HG03520 (cell line): ENCODE data around the gene PRND.
"Not testable (repeated sequence)": the region's sequence is repeated elsewhere in the genome, so short reads cannot be mapped to it uniquely, and the experiment has no call there.

Experiments
- ATAC-seq: cut with Tn5 transposase; IDR thresholded peaks from one replicate; pipeline ENCODE4 v1.9.1; 2021; ENCODE audit warnings: mild to moderate bottlenecking, moderate library complexity; ENCODE audit not compliant: unreplicated experiment

PRND gene, protein sequence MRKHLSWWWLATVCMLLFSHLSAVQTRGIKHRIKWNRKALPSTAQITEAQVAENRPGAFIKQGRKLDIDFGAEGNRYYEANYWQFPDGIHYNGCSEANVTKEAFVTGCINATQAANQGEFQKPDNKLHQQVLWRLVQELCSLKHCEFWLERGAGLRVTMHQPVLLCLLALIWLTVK

DNA sequence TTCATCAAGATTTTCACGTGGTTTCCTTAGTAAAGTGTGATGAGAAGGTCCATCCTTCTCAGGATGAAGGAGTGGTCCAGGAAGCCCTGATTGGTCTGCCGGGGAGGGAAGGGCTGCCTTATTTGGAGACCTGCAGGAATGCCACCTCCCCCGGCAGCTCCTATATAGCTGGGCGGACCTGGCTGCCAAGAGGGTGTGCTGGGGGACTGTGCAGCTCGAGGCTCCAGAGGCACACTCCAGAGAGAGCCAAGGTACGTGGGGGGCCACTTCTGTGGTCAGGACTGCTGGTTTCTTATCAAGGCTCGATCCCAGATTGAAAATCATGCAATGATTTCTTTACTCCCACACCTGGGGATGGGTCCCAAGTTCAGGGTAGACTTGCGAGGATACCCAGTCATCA, at the start of gene PRND:
Gene PRND, plus strand, starts transcription at position 191 of the 400 bp plus-strand sequence. CDS start 2,643 bp downstream, outside the sequence.
- ATAC-seq: no peak

DNA sequence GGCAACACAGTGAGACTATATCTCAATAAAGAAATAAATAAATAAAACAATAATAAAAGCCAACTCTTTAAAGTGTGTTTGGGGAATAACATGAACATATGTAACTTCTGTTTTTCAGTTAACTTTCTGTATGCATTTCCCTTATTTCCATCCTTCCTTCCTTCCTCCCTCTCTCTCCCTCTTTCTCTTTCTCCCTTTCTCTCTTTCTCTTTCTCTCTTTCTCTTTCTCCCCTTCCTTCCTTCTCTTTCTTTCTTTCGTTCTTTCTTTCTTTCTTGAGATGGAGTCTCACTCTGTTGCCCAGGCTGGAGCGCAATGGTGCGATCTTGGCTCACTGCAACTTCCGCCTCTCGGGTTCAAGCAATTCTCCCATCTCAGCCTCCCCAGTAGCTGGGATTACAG, 48.8 kb upstream of the PRND start:
- ATAC-seq: no peak

DNA sequence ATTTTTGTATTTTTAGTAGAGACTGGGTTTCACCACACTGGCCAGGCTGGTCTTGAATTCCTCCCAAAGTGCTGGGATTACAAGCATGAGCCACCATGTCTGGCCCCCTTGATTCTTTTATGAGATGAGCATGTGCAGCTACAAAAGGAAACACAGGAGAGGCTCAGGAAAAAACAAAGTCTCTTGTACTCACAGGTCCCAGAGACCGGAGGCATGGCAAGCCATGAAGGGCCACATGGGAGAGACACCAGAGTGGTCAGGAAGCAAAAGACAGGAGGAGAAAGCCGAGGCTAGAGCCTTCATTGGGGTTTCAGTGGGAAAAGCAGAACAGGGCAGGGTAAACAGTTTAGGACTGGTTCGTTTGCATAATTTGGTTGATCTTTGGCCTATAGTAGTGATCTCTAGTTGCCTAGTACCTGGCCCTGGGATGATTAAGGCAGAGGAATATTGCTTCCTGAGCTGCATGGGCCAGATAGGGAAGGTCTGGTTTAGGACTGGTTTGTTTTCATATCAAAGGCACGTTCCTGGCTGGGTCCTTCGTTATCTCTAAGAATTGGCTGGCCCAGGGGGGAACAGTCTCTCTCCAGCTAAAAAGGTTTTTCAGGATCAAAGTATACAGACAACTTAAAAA, 48.2 kb upstream of the PRND start:
- ATAC-seq: no peak

DNA sequence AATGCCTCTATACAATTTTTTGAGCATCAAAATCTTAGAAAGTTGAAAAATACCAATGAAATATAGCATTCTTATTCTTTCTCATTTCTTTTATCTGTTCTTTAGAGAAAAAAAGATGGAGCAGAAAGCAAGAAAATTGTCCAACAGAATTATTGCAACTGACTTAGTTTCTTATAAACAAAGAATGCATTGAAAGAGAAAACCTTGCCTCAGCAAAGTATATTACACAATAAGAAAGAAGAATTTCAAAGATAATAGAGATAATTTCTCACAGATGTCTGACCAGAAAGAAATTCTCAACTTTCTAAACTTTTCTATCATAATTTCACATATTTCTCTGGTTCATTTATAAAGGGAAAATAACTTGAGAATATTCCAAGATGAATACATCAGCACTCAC, 47.0 kb upstream of the PRND start:
- no peak for ATAC-seq

DNA sequence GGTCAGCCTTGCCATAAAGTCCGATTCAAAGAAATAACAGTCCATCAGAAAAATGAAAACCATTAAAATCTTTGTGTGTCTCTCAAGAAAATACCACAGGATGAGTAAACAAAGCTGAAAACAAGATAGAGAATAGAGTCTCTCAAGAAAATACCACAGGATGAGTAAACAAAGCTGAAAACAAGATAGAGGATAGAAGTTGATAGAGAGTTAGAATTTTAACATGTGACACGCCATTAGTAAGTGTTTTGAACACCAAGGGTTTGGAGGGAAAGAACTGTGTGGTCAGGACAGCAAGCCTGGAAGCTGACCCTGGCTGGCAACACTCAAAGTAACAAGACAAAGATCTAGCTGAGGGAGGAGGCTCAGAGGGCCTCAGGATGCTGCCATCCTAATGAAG, 43.9 kb upstream of the PRND start:
- ATAC-seq: no peak

DNA sequence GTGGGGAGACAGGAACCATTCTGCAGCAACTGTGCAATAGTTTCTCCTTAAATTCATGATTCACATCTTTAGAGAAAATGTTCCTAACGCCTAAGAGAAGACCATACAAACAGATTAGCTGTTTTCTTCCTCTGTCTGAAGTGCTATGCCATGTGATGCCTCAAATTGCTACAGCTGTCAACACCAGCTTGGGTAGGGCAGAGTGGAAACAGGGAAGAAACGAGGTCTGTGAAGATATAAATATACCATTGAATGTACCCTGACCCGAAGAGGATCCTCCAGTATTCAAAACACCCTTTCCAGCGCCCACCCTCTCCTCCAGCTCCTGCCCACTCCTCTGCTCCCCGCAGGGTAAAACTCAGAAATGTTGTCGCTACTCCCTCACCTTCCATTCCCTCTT, 40.3 kb upstream of the PRND start:
- no peak for ATAC-seq

DNA sequence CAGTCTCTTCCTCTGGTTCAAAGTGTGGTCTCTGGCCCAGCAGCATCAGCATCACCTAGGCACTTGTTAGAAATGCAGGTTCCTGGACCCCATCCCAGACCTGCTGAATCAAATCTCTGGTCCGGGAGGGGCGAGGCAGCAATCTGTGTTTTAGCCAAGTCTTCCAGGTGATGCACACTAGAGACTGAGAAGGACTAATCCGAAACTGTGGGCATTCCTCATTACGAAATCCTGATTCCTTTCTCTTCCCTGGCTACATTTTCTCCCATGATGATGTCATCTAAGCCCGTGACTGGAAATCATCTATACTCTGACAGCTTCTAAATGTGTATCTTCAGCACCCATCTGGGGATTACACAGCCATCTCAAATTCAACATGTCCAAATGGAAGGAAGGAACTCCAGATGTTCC, 39.7 kb upstream of the PRND start:
- no peak for ATAC-seq

DNA sequence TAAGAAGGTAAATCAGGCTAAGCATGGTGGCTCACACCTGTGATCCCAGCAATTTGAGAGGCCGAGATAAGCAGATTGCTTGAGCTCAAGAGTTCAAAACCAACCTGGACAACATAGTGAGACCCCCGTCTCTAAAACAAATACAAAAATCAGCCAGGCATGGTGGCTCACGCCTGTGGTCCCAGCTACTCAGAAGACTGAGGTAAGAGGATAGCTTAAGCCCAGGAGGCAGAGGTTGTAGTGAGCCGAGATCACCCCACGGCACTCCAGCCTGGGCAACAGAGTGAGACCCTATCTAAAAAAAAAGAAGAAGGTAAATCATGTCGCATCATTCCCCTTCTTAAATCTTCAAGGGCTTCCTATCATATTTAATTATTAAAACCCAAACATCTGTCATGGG, 39.0 kb upstream of the PRND start:
- ATAC-seq: no peak

DNA sequence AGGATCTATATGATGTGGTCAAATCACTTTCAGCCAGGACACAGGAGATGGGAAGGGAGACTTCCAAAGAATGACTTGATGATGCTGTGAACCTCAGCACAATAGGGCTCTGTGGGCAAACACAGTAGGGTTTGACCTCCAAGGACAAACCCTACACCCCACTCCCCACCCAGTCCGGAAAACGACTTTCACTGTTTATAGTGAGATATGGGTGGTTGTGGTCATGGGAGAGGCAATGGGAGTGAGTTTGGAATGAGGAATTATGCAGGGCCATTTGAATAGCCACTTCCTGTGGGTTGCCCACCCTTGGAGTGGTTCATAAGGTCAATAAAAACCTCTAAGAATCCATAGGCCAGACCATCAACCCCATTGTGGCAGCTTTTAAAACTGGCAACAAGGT, 38.4 kb upstream of the PRND start:
- ATAC-seq: no peak

DNA sequence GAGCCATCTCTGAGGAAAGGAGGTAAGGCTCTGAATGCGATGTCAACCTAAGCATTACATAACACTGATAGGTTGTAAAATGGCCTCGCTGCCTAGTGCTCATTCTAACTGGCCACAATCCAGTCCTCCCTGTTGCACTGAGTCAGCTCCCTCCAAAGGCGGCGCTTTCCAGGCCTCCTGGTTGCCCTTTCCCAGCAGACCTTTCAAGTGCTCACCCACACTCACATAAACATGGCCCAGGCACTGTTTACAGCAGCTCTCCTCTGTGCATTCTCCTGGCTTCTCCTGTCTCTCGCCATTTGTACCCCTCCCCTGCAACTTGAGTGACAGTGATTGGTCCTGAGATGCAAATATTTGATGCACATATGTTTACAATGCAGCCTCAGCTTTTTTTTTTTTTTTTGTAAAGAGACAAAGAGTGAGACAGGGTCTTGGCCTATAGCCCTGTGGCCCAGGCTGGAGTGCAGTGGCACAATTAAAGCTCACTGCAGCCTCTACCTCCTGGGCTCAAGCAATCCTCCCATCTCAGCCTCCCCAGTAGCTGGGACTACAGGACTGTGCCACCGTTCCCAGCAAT, 36.8 kb upstream of the PRND start:
- ATAC-seq: no peak

DNA sequence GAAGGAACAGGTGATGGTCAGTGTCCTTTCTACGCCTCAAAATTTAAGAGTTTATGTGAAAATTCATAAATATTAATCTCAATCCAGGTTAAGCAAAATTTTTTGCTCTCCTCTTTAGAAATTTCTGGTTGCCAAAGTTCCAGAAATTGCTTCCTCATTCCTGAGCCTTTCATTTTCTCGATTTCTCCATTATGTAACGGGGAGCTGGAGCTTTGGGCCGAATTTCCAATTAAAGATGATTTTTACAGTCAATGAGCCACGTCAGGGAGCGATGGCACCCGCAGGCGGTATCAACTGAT, 35.8 kb upstream of the PRND start:
- no peak for ATAC-seq

DNA sequence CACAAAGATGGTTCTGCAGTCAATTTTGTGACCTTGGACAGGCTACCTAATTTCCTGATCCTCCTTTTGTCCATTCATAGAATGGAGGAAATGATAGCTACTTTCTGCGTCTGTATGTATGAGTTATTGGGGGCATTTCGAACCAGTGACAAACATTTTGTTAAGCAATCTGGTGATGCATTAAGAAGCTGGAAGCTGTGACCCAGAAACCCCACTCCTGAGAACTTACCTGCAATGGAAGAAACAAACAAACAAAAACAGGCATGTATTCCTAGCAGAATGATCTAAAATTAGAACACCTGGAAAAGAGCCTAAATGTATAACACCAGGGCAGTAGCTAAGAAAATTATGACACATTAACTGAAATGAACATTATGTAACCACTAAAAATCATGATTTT, 33.4 kb upstream of the PRND start:
- ATAC-seq: no peak

DNA sequence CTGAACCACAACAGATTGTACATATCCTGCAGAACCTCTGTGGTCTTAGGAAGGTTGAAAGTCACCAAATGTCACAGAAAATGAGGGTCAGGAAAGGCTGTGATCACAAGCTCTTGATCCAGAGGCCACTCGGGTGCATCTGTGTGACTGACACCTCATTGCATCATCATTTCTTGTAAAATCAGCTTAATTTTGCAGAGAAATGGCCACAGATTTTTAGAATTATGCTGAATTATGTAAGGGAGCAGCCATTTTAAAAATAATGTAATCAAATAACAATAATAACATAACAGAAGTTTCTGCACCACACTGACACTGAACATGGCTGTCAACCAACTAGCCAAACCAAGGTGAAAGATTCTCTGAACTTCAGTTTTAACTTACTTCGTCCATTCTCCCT, 32.5 kb upstream of the PRND start:
- ATAC-seq: no peak

DNA sequence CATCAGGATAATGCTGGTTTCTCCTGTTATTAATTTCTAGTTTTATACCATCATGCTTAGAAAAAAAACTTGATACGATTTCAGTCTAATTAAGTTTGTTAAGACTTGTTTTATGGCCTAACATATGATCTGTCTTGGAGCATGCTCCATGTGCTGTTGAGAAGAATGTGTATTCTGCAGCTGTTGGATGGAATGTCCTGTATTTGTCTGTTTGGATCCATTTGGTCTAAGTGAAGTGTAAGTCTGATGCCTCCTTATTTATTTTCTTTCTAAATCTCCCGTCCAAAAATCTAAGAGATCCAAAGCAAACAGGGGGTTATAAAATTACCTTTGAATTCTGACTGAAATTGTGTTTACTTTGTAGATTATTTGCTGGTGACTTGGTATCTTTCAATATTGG, 30.0 kb upstream of the PRND start:
- ATAC-seq: no peak

DNA sequence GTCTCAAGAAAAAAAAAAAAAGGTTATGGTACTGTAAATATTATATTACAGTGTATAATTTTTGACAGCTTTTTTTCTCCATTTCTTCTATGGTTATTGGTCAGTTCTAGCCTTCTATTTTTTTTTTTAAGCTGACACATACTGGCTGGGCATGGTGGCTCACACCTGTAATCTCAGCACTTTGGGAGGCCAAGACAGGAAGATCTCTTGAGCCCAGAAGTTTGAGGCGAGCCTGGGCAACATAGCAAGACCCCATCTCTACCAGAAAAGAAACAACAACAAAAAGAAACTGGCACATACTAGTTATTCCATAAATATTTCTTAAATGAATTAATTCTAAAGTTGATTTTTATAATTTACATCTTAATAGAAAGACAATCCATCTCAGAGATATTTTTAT, 27.6 kb upstream of the PRND start:
- no peak for ATAC-seq

DNA sequence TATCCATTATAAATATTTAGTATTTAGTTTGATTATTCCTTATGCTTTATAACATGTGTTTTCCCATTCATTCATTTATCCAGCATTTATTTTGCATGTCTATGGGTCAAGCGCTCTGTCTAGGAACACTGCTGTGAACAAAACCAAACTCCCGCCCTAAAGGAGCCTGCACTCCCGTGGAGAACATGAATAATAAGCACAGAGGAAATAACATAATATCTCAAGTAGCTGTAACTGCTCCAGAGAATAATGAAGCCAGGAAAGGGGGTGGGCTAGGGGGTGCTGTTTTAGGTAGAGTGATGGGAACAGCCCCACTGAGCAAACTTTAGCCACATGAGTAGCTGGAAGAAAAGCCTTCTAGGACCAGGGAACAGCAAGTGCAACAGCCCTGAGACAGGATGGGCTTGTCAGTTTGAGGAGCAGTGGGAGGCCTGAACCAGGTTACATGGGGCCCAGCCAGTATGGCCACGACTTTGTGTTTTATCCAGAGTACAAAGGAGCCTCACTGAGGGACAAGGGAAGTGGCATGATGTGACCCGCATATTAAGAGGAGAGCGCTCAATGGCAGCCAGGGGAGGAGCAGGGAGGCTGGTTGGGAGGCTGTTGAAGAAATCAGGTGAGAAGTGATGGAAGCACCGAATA, 24.4 kb upstream of the PRND start:
- ATAC-seq: no peak

DNA sequence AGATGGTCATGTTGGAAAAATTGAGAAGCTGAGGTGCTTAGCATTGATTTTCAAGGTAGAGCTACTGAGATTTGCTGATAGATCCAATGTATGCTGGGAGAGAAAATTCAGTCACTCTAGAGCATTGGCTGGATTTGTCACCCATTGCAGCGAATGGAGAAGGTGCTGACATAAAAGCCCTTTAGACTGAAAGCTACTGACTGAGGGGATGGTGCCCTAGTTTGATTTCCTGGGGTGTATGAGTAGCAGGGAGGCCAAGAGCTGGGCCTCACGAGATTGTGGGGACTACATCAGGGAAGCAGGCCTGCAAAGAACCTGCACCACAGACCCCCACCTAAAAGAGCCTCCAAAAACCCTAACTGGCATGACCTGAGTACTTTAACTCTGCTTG, 23.9 kb upstream of the PRND start:
- no peak for ATAC-seq

DNA sequence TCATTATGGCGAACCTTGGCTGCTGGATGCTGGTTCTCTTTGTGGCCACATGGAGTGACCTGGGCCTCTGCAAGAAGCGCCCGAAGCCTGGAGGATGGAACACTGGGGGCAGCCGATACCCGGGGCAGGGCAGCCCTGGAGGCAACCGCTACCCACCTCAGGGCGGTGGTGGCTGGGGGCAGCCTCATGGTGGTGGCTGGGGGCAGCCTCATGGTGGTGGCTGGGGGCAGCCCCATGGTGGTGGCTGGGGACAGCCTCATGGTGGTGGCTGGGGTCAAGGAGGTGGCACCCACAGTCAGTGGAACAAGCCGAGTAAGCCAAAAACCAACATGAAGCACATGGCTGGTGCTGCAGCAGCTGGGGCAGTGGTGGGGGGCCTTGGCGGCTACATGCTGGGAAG, 22.5 kb upstream of the PRND start:
- no peak for ATAC-seq

DNA sequence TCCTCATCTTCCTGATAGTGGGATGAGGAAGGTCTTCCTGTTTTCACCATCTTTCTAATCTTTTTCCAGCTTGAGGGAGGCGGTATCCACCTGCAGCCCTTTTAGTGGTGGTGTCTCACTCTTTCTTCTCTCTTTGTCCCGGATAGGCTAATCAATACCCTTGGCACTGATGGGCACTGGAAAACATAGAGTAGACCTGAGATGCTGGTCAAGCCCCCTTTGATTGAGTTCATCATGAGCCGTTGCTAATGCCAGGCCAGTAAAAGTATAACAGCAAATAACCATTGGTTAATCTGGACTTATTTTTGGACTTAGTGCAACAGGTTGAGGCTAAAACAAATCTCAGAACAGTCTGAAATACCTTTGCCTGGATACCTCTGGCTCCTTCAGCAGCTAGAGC, 21.8 kb upstream of the PRND start:
- no peak for ATAC-seq

DNA sequence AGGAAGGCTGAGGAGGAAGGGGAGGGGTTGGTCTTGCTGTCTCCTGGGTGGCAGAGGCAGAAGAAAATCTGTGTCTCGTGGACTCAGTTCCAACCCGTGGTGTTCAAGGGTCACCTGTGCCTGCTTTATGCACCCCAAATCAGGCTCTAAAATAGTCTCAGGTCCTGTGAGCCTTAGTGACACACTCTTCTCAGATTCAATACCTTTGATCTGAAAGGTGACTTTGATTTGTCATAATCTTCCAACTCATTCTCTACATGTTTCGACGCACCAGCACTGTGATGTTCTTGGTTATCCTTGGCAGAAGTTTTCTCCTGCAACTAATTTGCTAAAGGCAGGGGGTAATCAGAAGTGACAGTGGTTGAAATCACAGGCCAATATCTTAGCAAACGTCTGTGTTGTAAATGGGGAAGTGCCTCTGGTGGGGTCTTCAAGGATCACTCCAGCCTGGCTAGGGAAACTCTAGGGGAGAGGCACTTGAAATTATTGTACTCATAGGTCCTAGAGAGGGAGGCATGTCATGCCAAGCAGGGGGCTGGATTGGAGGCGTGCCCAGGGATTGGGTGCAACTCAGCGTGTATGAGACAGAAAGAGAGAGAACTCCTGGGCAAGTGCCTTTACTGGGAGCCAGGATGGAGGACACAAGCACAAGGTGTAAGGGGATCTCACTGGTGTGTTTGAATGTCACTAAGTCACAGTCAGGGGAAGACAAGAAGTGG, 19.0 kb upstream of the PRND start:
- no peak for ATAC-seq

DNA sequence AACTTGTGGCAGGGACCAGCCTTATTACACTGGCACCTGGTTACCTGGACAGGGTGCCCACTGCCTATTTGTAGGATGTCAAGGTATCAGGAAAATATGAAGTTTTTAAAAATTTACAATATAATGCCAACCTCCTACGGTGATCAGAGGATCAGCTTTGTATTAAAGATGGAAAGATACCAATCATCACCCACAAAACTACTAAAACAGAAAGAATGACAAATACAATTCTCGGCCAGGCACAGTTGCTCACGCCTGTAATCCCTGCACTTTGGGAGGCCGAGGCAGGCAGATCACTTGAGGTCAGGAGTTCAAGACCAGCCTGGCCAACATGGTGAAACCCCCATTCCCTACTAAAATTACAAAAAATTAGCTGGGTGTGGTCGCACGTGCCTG, 18.4 kb upstream of the PRND start:
- no peak for ATAC-seq

DNA sequence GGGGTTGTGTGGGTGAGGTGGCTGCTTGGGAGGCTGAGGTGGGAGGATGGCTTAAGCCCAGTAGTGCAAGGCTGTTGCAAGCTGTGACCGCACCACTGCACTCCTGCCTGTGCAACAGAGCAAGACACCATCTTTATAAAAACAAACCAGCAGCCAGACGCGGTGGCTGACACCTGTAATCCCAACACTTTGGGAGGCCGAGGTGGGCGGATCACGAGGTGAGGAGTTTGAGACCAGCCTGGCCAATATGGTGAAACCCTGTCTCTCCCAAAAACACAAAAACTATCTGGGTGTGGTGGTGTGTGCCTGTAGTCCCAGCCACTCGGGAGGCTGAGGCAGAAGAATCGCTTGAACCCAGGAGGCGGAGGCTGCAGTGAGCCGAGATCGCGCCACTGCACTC, 14.8 kb upstream of the PRND start:
- not testable (repeated sequence) for ATAC-seq
